GM21825 (cell line): ENCODE data around the gene ZNF780B.

ENCODE experiments used
- ATAC-seq: cut with Tn5 transposase; IDR thresholded peaks from one replicate; pipeline ENCODE4 v1.9.1; 2021; ENCODE audit warnings: mild to moderate bottlenecking, moderate library complexity; ENCODE audit not compliant: unreplicated experiment

The ZNF780B gene

GRCh38 chr19:40055832-40056504 lies at the start of gene ZNF780B:
Gene ZNF780B (minus strand): TSS chr19:40056231. CDS start chr19:40050332, 5,899 bp downstream.
- peak; percentile 68 for ATAC-seq

GRCh38 chr19:40104754-40105153 lies 48.7 kb upstream of the ZNF780B start:
- ATAC-seq, result no peak

- no peak for ATAC-seq
Measured at GRCh38 chr19:40103600-40103999, 47.6 kb upstream of the ZNF780B start.

- no peak for ATAC-seq
Measured at GRCh38 chr19:40101813-40102212, 45.8 kb upstream of the ZNF780B start.

GRCh38 chr19:40093416-40093815 lies 37.4 kb upstream of the ZNF780B start:
- no peak for ATAC-seq

- ATAC-seq, result no peak
Measured at GRCh38 chr19:40091205-40092129, 35.4 kb upstream of the ZNF780B start.

- peak; percentile 84 for ATAC-seq
Measured at GRCh38 chr19:40090241-40091204, 34.5 kb upstream of the ZNF780B start, which contains the start of gene ZNF780A. Gene ZNF780A (minus strand): TSS chr19:40090943. CDS start chr19:40084753, 6,190 bp downstream.

GRCh38 chr19:40089462-40089861 lies 33.4 kb upstream of the ZNF780B start:
- ATAC-seq, result no peak

GRCh38 chr19:40088299-40089047 lies 32.4 kb upstream of the ZNF780B start:
- no peak for ATAC-seq

- no peak for ATAC-seq
Measured at GRCh38 chr19:40084948-40085347, 28.9 kb upstream of the ZNF780B start.

- no peak for ATAC-seq
Measured at GRCh38 chr19:40081411-40081810, 25.4 kb upstream of the ZNF780B start.

- no peak for ATAC-seq
Measured at GRCh38 chr19:40080289-40080688, 24.3 kb upstream of the ZNF780B start.

- ATAC-seq, result no peak
Measured at GRCh38 chr19:40078377-40078776, 22.3 kb upstream of the ZNF780B start.

GRCh38 chr19:40070058-40070457 lies 14.0 kb upstream of the ZNF780B start:
- no peak for ATAC-seq

- ATAC-seq, result no peak
Measured at GRCh38 chr19:40059624-40060023, 3.6 kb upstream of the ZNF780B start.

- ATAC-seq, result no peak
Measured at GRCh38 chr19:40057166-40057565, 1.1 kb upstream of the ZNF780B start.

GRCh38 chr19:40056505-40056904 lies 474 bp upstream of the ZNF780B start:
- no peak for ATAC-seq

- no peak for ATAC-seq
Measured at GRCh38 chr19:40055049-40055448, 982 bp downstream of the ZNF780B start.

- ATAC-seq, result no peak
Measured at GRCh38 chr19:40054632-40055031, 1.4 kb downstream of the ZNF780B start.

GRCh38 chr19:40053491-40053890 lies 2.5 kb downstream of the ZNF780B start:
- ATAC-seq, result no peak
